ENCODE results near the gene ZNF772.

DNA sequence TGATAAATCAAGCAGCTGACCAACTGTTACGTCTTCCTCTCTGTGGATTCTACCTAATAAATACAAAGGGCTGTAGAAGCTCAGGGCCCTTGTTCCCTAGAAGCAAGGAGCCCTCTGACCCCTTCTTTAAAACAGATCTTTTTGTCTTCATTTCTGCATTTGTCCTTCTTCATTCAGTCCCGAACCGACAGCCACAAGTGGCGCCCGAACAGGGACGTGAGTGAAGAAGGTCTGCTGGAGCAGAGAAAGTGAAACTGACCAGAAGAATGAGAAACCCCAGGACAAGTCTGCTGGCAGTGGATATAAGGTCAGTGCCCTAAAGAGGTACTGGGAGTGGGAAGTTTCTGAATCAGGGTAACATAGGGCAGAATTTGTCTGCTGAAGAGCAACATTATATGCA, 35.5 kb upstream of the ZNF772 start:
- TF ChIP-seq POLR2AphosphoS5 (IDR thresholded peaks at IDR 0.05; ENCODE audit: low read depth, low read length) (no peak), SP1 (IDR thresholded peaks at IDR 0.05; ENCODE audit: low read depth) (no peak)

Measured in HCT116 (cell line).